Endodermal cell (in vitro differentiated cells): ENCODE measurements around the gene LIMS1. TPM values are rescaled to one million over a fixed set of nuclear protein-coding genes. Genes with fewer than 3 reads are reported as not detected.
"Not testable (repeated sequence)": the region's sequence is repeated elsewhere in the genome, so short reads cannot be mapped to it uniquely, and the experiment has no call there.

Experiments used
- DNase-seq: peaks from one replicate; pipeline ENCODE4 v3.0.0-alpha.2; 2017
- H3K27ac ChIP-seq: 2 replicates; pipeline ENCODE4 v1.5.1; 2013; ENCODE audit warnings: mild to moderate bottlenecking, low read depth, low read length, moderate library complexity
- H3K27me3 ChIP-seq: 2 replicates; pipeline ENCODE4 v1.6.1; 2013; ENCODE audit warnings: mild to moderate bottlenecking, low read length, moderate library complexity; ENCODE audit not compliant: insufficient read depth, control insufficient read depth, poor library complexity, severe bottlenecking
- H3K36me3 ChIP-seq: 2 replicates; pipeline ENCODE4 v1.7.0; 2013; ENCODE audit warnings: mild to moderate bottlenecking, low read length, moderate library complexity; ENCODE audit not compliant: control insufficient read depth, insufficient read depth
- H3K4me1 ChIP-seq: one replicate; pipeline ENCODE4 v1.7.0; 2013; ENCODE audit warnings: low read length; ENCODE audit not compliant: control insufficient read depth, insufficient read depth
- H3K4me3 ChIP-seq: 2 replicates; pipeline ENCODE4 v1.5.1; 2013; ENCODE audit warnings: mild to moderate bottlenecking, low read length, moderate library complexity
- H3K9ac ChIP-seq: 2 replicates; pipeline ENCODE4 v1.6.1; 2013; ENCODE audit warnings: mild to moderate bottlenecking, low read length, moderate library complexity; ENCODE audit not compliant: poor library complexity, severe bottlenecking; ENCODE audit errors: extremely low read depth
- H3K9me3 ChIP-seq: 2 replicates; pipeline ENCODE4 v1.6.1; 2013; ENCODE audit warnings: mild to moderate bottlenecking, low read length, moderate library complexity; ENCODE audit not compliant: control insufficient read depth
- H3K27ac Mint-ChIP-seq: 2 replicates; pipeline ENCODE4 v1.8.0; 2020; ENCODE audit warnings: mixed read lengths
- H3K27me3 Mint-ChIP-seq: 2 replicates; pipeline ENCODE4 v1.8.0; 2021; ENCODE audit warnings: mild to moderate bottlenecking, mixed read lengths; ENCODE audit not compliant: insufficient read depth
- H3K36me3 Mint-ChIP-seq: 2 replicates; pipeline ENCODE4 v1.8.0; 2020; ENCODE audit warnings: low read depth, mixed read lengths
- H3K4me1 Mint-ChIP-seq: 2 replicates; pipeline ENCODE4 v1.8.0; 2020; ENCODE audit warnings: mixed read lengths
- H3K4me3 Mint-ChIP-seq: 2 replicates; pipeline ENCODE4 v1.8.0; 2020; ENCODE audit warnings: mild to moderate bottlenecking, moderate library complexity, mixed read lengths
- H3K9me3 Mint-ChIP-seq: 2 replicates; pipeline ENCODE4 v1.8.0; 2020; ENCODE audit warnings: mild to moderate bottlenecking, mixed read lengths
- WGBS, 2 experiments: methylation state at CpG; one replicate each; pipeline versions ENCODE4 v1.1.5 to v1.1.7; 2013; ENCODE audit warnings: missing lambda C conversion rate in 2 of 2, mixed read lengths in 1 of 2; ENCODE audit not compliant: insufficient coverage in 1 of 2, insufficient read length in 1 of 2; 5-methylcytosine and 5-hydroxymethylcytosine counted together
- total RNA-seq, 2 donors: library from RNA; stranded (reverse); fragmentation: NEBNext Ultra II Directional in 1 of 2; extraction: Animal tissue kit (Norgen Biotek cat#: 25700) in 1 of 2; gene quantifications; 2 replicates in 1 of 2; 3 replicates in 1 of 2; pipeline ENCODE4 v1.2.1, GENCODE V29; 2021

The LIMS1 gene
- total RNA-seq, 2 donors from 2014 or later = 45.9 to 46.6 TPM

- not testable (repeated sequence) for H3K36me3 ChIP-seq, DNase-seq, H3K9me3 Mint-ChIP-seq, H3K4me3 Mint-ChIP-seq, H3K9me3 ChIP-seq, H3K36me3 Mint-ChIP-seq, H3K4me3 ChIP-seq, H3K27ac Mint-ChIP-seq, H3K27me3 Mint-ChIP-seq, H3K27me3 ChIP-seq, H3K4me1 ChIP-seq, H3K27ac ChIP-seq, H3K9ac ChIP-seq
- 88% methylated on average over 2 of the region's 4 CpGs; no CpG with 5 or more reads in 1 of the 2 experiments for WGBS, 2 experiments
- peaks cover 14% of the 10 kb centered on the region for H3K4me1 Mint-ChIP-seq
Measured at GRCh38 chr2:108657517-108657916, 123.2 kb downstream of the LIMS1 start.

GRCh38 chr2:108658553-108658952, 124.3 kb downstream of the LIMS1 start:
- not testable (repeated sequence) for H3K27me3 Mint-ChIP-seq, H3K36me3 Mint-ChIP-seq, H3K9ac ChIP-seq, H3K27ac ChIP-seq, H3K36me3 ChIP-seq, H3K9me3 ChIP-seq, DNase-seq, H3K27me3 ChIP-seq, H3K4me3 ChIP-seq, H3K4me3 Mint-ChIP-seq, H3K4me1 ChIP-seq, H3K27ac Mint-ChIP-seq, H3K9me3 Mint-ChIP-seq
- H3K4me1 Mint-ChIP-seq = peaks cover 14% of the 10 kb centered on the region
- 97% methylated on average over 4 of the region's 7 CpGs; no CpG with 5 or more reads in 1 of the 2 experiments for WGBS, 2 experiments

DNA sequence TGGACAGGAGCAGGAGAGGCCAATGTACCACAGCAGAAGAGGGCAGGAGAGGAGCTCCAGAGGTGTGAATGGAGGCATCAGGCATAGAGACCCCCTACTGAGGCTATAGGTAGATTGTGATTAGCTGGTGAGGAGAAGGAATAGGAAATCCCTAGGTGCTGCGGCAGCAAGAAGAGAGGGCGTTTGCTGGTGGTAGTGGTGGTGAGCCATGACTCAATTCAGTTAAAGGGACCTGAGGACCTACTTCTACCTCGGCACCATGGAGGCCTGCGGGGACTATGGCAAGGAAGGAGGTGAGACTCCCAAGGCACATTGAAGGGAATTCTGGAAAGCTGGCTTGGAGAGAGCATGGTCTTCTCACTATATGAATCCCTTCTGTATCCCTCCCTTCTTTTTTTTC, 127.2 kb downstream of the LIMS1 start:
- H3K9me3 Mint-ChIP-seq, H3K36me3 ChIP-seq, H3K4me1 ChIP-seq, H3K27me3 Mint-ChIP-seq, H3K27ac ChIP-seq, H3K9me3 ChIP-seq, H3K4me3 ChIP-seq, H3K36me3 Mint-ChIP-seq, H3K27ac Mint-ChIP-seq, H3K9ac ChIP-seq, H3K4me3 Mint-ChIP-seq, H3K27me3 ChIP-seq: not testable (repeated sequence)
- H3K4me1 Mint-ChIP-seq = peaks cover 10% of the 10 kb centered on the region
- WGBS, 2 experiments = 77% methylated on average over 3 of the region's 4 CpGs; no CpG with 5 or more reads in 1 of the 2 experiments
- peak; percentile 67 for DNase-seq

GRCh38 chr2:108662207-108662612, 127.9 kb downstream of the LIMS1 start:
- not testable (repeated sequence) for H3K27ac Mint-ChIP-seq, H3K36me3 ChIP-seq, H3K9me3 ChIP-seq, H3K27me3 ChIP-seq, H3K27me3 Mint-ChIP-seq, H3K27ac ChIP-seq, H3K4me1 ChIP-seq, H3K9me3 Mint-ChIP-seq, H3K36me3 Mint-ChIP-seq, H3K9ac ChIP-seq, H3K4me3 Mint-ChIP-seq, H3K4me3 ChIP-seq
- DNase-seq = peak; percentile 45
- 41 to 69% methylated on average over 3 to 4 of the region's 5 CpGs for WGBS, 2 experiments
- peaks cover 10% of the 10 kb centered on the region for H3K4me1 Mint-ChIP-seq

DNA sequence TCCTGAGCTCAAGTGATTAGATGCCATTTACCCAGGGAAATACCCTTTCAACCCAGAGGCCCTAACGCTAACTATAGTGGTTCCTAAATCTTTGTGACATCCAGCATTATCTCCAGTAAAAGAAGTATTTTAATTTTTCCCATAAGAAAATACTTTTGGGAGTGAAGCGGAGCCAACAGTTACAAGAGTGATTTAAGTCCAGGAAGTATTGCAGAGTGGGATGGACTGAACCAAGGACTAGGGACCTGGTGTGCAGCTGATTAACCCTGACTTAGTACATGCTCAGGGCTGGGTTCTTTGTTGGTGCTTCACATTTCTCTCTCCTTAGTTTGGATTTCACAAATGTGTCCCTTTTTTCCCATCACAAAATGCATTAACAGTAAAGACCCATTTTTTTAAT, 129.1 kb downstream of the LIMS1 start:
- WGBS, 2 experiments = 98% methylated on average over 2 of the region's 2 CpGs; no CpG with 5 or more reads in 1 of the 2 experiments
- H3K27ac Mint-ChIP-seq, H3K27me3 Mint-ChIP-seq, DNase-seq, H3K36me3 ChIP-seq, H3K4me3 ChIP-seq, H3K9me3 Mint-ChIP-seq, H3K36me3 Mint-ChIP-seq, H3K4me1 ChIP-seq, H3K9ac ChIP-seq, H3K27ac ChIP-seq, H3K4me3 Mint-ChIP-seq, H3K9me3 ChIP-seq, H3K27me3 ChIP-seq: not testable (repeated sequence)
- peaks cover 10% of the 10 kb centered on the region for H3K4me1 Mint-ChIP-seq

DNA sequence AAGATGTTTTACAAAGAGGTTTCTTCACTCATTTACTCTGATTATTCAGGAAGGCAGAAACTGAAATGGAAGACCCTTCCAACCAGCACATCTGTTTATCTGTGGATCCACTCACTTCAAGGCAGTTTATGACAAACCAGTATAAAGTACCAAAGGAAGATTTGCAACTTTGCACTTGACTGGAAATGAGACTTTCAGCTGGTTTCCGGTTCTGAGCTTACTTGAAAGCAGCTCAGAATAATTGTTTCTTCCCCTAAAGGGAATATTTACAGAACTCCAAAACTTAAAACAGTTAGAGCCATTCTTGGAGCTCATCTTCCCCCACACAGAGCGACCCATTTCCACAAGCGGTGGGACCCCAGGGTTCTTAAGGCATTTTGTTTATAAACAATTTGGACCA, 129.8 kb downstream of the LIMS1 start:
- WGBS, 2 experiments = 99 to 100% methylated on average over 1 to 3 of the region's 3 CpGs
- H3K27me3 ChIP-seq, H3K4me3 ChIP-seq, H3K36me3 ChIP-seq, H3K9ac ChIP-seq, H3K27me3 Mint-ChIP-seq, H3K9me3 Mint-ChIP-seq, H3K27ac Mint-ChIP-seq, H3K36me3 Mint-ChIP-seq, DNase-seq, H3K4me1 ChIP-seq, H3K4me3 Mint-ChIP-seq, H3K27ac ChIP-seq, H3K9me3 ChIP-seq: not testable (repeated sequence)
- H3K4me1 Mint-ChIP-seq = peaks cover 10% of the 10 kb centered on the region

DNA sequence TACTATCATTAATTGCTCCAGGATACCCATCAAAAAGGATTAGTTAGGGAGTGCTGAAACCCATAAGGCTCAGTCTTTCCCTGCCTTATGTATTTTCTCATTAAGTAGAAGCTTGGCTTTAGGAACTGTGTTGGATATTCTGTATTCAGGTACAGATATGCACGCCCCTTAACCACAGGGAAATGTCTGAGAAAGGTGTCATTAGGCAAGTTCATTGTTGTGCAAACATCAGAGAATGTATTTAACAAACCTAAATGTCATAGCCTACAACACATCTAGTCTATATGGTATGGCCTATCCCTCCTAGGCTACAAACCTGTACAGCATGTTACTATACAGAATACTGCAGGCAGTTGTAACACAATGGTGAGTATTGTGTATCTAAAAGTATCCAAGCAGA, 130.7 kb downstream of the LIMS1 start:
- DNase-seq, H3K36me3 ChIP-seq, H3K9me3 Mint-ChIP-seq, H3K27me3 ChIP-seq, H3K36me3 Mint-ChIP-seq, H3K27me3 Mint-ChIP-seq, H3K27ac ChIP-seq, H3K4me1 ChIP-seq, H3K4me3 ChIP-seq, H3K4me3 Mint-ChIP-seq, H3K9ac ChIP-seq, H3K9me3 ChIP-seq, H3K27ac Mint-ChIP-seq: not testable (repeated sequence)
- peaks cover 10% of the 10 kb centered on the region for H3K4me1 Mint-ChIP-seq
- 86% methylated on average over 1 of the region's 1 CpG; no CpG with 5 or more reads in 1 of the 2 experiments for WGBS, 2 experiments
